Measurements from ENCODE around the gene RFXANK.

DNA sequence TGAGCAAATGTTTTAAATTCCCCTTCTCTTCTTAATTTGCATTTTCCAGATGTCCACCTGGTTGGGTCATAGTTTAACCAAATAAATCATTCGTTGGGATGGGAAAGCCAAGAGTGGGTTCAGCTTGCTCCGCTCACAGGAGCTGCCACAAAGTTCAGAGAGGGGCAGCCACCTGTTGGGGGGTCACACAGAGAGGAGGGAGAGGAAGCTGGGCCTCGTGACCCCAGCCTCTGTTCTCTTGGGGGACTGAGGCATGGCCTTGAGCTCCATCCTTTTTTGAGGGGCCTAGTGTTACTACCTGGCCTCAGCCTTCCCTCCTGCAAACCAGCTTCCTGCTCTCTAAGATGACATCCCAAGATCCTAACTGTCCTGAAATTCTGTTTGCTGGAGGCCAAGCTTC lies 24.4 kb upstream of the RFXANK start:
- TF ChIP-seq, protein P1, sequence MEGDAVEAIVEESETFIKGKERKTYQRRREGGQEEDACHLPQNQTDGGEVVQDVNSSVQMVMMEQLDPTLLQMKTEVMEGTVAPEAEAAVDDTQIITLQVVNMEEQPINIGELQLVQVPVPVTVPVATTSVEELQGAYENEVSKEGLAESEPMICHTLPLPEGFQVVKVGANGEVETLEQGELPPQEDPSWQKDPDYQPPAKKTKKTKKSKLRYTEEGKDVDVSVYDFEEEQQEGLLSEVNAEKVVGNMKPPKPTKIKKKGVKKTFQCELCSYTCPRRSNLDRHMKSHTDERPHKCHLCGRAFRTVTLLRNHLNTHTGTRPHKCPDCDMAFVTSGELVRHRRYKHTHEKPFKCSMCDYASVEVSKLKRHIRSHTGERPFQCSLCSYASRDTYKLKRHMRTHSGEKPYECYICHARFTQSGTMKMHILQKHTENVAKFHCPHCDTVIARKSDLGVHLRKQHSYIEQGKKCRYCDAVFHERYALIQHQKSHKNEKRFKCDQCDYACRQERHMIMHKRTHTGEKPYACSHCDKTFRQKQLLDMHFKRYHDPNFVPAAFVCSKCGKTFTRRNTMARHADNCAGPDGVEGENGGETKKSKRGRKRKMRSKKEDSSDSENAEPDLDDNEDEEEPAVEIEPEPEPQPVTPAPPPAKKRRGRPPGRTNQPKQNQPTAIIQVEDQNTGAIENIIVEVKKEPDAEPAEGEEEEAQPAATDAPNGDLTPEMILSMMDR (IDR thresholded peaks at IDR 0.05; ENCODE audit: insufficient read depth, low read depth, low read length), result no peak
- no peak for TF ChIP-seq EZH2 (IDR thresholded peaks at IDR 0.05; ENCODE audit: insufficient read depth, low read length)

Measured in astrocyte (in vitro differentiated cells and primary cell).